ENCODE measurements around the gene RITA1.
"Not testable (repeated sequence)": the region's sequence is repeated elsewhere in the genome, so short reads cannot be mapped to it uniquely, and the experiment has no call there.

The RITA1 gene

DNA sequence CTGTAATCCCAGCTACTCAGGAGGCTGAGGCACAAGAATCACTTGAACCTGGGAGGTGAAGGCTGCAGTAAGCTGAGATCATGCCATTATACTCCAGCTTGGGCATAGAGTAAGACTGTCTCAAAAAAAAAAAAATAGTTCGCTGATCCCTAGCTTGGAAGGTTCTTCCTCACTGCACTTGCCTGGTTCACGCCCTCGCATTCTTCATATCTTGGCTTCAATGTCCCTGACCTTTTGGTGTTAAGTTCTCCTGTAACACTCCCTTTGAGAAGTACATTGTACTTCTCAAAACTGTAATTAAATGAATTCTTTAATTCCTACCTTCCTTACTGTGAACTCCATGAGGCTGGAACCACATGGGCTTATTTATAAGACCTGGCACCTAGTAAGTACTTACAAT, 19.3 kb downstream of the RITA1 start:
- DNase-seq: no peak

DNA sequence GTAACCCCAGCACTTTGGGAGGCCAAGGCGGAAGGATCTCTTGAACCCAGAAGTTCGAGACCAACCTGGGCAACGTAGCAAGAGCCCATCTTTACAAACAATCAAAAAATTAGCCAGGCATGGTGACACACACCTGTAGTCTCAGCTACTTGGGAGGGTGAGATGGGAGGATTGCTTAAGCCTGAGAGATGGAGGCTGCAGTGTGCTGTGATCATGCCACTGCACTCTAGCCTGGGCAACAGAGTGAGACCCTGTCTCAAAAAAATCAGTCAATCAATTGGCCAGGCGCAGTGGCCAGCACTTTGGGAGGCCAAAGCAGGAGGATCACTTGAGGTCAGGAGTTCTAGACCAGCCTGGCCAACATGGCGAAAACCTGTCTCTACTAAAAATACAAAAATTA, 21.3 kb downstream of the RITA1 start:
- not testable (repeated sequence) for DNase-seq

DNA sequence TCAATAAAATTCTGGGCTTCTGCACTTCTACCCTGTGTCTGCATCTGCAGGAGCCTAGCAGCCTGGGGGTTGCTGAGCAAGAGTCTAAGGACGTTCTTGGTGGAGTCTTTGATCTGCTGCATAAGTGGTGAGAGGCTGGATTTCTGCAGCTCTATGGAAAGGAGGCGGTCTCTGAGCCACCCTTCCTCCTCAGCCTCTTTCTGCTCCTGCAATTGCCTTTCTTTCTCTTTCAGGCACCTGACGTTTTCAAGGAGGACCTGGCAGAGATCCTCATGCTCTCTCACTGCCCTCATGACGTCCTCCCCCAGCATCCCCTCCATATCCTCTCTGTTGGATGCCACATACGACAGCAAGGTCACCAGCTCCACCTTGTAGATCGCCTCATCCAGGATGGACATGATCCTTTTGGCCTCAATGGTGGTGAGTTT, 22.1 kb downstream of the RITA1 start:
- no peak for DNase-seq

DNA sequence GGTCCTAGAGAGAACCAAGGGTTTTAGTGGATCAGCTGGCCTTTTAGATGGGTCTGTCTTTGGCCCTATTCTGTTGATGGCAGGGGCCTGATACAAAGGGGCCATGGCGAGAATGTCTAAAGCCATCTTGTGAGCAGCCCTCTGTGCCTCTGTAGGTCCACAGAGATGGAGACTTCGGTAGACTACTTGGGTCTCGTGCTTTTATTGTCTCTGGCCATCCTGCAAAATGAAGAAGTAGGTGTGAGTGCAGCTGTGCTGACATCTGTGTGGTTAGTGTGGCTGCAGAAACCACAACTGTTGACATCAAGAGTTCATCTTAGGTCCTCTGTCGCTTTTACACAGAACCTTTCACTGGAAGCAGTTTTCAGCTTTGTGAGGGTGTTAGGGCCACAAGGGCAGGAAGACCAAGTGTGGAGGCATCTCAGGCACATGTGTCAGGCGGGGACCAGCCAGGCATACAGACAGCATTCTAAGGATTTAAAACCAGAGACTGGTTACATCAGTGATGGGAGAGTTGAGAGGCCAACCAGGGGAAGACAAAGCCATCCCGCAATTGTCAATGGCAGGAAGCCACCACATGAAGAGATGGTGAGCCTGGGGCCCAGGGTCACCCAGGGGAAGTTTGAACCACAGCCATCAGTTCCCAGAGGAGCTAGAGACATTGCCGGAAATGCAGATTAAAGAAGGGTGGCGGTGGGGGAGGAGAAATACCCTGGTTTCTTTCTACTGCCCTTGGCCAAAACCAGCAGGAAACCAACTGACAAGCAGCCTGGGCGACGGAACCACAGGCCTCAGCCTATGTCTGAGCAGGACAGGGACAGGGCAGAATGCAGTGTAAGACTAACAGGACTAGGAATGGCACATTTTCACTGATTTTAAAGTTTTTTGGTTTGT, 22.8 kb downstream of the RITA1 start:
- no peak for DNase-seq

DNA sequence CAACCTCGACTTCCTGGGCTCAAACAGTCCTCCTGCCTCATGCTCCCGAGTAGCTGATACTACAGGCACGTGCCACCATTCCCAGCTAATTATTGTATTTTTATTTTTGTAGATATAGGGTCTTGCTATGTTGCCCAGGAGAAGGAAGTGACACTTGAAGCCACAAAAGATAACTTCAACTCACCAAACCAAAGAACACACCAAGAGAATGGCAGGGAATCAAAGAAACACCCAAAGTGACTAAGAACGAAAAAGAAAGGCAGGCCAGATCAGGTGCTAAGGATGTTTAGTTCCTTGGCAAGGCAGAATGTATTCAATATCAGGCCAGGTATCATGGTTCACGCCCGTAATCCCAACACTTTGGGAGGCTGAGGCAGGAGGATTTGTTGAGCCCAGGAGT, 25.6 kb downstream of the RITA1 start:
- no peak for DNase-seq

DNA sequence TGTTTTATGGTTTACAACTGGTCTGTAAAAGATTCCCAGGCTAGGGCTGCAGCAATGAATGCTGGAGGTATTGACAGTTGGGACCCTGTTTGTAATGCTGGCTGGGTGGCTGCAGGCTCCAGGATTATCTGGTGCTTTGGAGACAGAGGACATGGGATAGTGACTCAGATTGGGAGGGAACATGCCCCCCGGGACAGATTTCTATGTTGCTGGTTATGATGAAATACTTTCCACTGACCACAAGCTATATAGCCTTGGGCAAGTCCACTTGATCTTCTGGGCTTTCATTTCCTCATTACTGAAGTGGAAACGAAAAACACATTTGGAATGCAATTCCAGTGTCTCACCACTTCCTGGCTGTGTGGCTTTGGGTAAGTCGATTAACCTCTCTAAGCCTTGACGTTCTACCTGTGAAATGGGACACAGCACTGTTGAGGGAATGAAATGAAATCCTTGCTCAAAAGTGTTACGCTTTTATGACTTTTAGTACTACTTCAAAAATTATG, 29.4 kb downstream of the RITA1 start:
- no peak for DNase-seq

DNA sequence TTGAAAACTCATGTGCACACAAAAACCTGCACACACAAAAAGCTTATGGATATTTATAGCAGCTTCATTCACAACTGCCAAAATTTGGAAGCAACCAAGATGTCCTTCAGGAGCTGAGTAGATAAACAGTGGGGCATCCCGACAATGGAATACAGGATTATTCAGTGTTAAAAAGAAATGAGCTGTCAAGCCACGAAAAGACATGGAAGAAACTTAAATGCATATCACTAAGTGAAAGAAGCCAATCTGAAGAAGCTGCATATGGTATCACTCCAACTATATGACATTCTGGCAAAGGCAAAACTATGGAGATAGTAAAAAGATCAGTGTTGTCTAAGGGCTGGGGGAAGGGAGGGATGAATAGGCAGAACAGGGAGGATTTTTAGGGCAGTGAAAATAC, 30.5 kb downstream of the RITA1 start:
- DNase-seq: no peak

DNA sequence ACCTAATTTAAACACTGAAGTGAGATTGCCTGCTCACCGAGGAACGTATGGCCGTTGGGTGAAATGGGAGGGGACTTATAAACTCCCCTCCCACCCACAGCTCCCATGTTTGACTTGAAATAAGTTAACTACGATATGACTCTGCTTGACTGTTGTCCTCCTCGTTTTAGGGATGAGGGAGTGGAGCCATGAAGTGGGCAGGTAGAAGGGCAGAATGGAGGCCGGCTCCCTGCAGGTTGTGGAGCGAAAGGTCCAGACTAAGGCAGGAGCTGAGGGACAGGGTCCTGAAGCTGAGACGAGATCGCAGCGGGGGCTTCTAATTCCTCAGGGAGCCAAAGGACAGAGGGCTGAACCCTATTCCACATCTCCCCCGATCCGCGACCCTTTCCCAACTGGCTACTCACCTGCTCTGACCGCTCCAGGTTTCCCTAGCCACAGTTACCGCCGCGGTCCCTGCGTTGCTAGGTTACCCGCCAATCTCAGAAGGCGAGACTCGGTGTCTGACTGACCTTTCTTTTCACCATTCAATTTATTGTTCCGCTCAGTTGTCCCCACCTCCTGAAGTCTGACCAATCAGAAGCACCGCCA, 35.2 kb downstream of the RITA1 start:
- DNase-seq: no peak

DNA sequence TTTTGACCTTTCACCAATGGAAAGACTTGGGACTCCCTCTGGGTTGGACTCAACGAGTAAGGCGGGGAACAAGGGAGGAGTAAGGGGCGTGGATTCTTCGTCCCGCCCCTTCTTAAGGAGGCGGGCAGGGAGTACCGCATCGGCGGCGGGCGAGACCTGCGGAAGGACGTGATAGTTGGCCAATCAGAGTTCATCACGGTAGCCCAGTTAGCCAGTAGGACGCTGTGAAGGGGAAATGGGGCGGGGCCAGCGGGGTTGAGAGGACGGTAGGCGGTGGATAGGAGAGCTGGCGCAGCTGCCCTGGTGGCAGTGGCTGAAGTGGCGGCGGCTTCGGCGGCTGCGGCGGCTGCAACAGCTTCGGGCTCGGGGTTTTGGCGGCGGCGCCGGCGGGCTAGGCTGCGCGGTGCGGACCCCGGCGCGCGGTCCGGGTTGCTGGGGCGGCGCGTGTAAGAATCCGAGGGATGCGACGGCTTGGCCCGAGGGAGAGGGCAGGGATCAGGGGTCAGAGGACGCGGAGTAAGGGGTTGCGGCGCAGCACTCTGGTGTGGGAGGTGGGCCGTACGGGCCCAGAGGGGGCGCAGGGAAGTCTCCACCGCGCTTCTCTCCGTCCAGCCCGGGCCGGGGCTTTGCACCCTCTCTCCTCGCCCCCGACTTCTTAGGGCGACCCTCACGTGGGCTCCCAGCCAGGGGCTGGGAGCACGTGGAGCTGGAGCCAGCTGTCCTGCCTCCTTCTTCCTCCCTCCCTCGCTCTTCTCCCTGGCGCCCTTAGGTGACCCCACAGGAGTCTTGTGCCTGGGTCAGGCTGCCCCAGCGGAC, 35.9 kb downstream of the RITA1 start, which contains the start of gene TPCN1:
TSS of gene TPCN1 (plus strand) at position 284 of the 816 bp plus-strand sequence. CDS start 5,389 bp downstream, outside the sequence.
- DNase-seq: peak; percentile 99

DNA sequence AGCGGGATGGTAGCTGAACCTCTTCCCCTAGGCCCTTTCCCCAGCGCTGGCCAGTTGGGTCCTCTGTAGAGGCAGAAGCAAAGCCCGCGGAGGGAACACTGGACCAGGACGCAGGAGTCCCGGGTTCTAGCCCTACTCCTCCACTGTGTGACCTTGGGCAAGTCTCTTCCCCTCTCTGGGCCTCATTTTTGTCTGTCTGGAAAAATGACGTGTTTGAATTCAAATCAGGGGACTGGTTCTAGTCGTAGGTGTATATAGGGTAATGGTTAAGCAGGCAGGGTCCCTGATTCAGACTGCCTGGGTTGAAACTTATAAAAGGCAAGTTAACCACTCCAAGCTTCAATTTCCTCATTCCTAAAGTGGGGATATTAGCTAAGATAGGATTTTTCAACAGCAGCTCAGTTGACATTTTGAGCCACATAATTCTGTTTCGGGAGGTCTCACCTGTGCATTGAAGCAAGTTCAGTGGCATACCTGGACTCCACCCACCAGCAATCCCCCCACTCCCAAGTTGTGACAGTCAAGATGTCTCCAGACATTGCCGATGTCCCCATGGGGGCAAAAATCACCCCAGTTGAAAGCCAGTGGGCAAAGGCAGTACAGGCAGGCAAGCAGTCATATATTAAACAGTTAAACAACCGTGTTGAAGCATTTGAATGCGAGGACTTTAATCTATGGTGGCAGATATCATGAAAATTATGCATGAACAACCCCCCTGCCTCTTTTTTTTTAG, 36.6 kb downstream of the RITA1 start:
- DNase-seq: no peak

DNA sequence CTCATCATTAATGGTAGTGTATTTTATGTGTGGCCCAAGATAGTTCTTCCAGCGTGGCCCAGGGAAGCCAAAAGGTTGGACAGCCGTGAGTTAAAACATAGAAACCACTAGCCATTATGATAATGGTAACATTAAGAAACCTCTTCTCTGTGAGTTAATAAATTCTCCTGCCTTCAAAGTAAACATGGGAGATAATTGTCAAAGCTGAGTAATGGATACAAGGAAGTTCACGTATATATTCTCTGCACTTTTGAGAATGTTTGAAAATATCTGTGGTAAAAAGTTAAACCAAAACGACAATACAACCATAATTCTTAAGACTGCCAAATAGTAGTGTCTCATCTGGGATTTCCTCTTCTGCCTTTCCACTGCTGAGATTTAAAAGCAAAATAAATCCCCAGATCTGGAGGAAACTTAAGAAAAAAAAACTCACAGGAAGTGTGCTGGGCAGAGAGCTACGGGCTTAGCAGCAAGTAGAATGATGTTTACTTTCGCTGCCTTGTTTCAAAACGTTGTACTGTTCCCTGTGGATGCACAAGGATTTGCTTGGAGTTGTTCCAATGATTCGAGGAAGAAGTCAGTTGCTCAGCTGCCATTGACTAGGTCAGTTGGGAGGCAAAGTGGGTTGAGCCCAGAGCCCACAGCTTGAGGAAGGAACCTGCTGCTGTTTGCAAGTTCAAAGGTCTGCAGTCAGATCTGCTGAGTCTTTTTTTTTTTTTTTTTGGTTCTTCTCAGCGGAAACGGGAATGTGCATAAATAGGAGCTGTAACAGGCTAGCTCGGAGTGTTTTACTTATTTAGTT, 37.4 kb downstream of the RITA1 start:
- peak; percentile 35 for DNase-seq

DNA sequence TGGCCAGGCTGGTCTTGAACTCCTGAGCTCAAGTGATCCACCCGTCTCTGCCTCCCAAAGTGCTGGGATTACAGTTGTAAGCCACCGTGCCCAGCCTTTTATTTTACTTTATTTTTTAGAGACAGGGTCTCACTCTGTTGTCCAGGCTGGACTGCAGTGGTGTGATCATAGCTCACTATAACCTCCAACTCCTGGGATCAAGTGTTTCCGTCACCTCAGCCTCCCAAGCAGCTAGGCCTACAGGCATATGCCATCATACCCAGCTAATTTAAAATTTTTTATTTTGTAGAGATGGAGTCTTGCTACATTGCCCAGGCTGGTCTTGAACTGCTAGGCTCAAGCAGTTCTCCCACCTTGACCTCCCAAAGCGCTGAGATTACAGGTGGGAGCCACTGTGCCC, 39.4 kb downstream of the RITA1 start:
- DNase-seq: no peak

DNA sequence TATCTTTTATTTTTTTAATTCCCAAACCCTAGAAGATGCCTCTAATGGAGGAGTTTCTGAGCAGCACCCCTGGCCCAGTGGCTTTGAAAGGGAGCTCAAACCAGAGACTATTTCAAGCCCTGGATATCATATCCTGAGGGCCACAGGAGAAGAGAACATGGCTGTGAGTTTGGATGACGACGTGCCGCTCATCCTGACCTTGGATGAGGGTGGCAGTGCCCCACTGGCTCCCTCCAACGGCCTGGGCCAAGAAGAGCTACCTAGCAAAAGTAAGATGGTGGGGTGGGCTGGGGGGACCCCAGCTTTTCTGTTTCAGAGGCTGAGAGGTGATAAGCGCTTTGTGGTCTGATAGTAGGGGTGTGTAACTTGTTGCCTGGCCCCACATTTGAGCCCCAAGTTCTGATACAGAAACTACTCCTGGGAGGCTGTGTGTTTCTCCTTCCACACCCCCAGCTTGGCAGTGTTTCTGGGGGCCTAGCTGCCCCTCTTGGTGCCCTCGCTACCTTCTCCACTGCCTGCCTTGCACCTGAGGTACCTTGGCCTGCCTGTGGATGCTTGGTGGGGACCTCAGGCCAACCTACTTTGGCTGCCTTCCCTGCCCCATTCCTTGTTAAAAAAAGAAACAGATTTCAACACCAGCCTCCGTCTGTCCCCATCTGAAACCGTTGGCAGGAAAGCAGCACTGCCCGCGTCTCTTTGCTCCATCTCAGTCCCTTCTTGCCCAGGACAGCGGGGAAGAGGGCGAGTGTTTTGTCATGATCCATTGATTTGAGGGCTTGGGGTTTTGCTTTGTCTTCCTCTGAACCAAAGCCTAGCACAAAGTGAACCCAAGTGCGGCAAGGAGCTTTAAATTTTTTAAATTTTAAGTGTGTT, 41.4 kb downstream of the RITA1 start:
- no peak for DNase-seq

DNA sequence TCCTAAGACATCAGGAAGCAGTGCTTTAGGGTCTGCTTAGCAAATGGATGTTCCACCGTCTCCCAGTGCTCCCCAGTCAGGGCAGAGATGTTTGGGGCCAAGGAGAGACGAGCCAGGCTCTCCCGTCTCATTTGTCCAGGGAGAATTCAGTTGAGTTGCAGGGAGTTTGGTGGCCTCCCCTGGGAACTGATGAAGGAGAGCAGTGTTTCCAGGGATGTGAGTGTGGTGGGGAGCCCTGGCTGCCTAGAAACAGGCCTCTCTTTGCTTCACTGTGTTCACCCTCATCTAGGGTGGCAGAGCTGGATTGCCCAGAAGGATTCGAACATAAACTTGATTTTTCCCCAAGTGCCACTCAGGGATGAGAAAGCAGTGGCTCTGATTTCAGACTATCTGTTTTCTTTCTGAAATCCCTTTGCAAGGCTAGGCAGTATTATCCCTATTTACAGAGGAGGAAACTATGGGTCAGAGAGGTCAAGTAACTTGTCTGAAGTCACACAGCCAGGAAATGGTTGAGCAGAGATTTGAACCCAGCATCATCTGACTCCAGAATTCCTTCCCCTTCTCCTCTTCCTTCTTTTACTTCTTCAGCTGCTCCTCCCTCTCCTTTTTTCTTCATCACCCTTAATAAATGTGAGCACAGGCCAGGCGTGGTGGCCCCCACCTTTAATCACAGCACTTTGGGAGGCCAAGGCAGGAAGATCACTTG, 42.3 kb downstream of the RITA1 start:
- no peak for DNase-seq

DNA sequence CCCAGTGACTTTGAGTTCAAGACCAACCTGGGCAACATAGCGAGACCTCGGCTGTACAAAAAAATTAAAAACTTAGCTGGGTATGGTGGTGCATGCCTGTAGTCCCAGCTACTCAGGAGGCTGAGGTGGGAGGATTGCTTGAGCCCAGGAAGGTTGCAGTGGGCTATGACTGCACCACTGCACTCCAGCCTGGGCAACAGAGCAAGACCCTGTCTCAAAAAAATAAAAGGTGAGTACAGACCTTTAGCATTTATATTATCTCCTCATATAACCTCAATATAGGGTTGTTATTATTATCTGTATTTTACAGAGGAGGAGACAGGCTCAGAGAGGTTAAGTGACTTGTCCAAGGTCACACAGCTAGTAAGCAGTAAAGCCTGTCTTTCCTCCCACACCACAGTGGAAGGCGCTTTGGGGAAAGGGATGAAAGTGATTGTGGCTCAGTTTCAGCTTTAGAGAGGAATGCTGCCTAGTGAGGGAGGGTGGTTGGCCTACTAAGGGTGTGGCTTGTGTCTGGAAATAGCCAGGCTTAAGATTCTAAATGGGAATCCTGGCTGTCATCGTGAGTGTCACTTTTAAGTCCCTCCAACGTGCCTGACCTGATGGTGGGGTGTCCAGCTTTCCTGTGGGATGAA, 43.0 kb downstream of the RITA1 start:
- no peak for DNase-seq

DNA sequence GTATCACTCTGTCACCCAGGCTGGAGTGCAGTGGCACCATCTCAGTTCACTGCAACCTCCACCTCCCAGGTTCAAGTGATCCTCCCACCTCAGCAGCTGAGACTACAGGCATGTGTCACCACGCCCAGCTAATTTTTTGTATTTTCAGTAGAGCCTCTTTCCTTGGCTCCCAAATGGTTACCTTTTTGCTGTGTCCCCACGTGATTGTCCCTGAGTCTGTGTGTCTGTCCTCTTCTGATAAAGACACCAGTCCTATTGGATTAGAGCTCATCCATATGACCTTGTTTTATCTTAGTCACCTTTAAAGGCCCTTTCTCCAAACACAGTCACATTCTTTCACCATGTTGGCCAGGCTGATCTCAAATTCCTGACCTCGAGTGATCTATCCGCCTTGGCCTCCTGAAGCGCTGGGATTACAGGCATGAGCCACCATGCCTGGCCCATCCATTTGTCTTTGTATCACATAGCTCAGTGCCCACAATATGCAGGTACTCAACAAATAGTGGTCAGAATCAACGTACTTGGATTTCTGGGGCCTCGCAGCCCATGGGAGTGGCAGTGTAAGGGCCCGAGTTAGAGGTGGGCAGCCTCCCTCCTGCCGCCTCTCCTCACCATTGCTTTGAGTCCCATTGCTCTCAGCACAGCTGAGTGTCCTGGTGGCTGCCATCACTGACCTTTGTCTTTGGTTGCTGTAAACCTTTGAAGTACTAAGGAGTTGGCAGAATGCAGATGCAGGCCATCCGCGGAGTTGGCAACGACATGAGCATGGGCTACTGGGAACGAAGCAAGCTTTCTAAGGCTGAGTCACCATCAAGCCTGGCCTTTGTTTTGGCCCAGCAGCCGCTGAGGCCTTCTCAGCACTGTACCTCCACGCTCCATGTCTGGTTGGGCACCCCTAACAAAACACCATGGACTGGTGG, 45.1 kb downstream of the RITA1 start:
- no peak for DNase-seq

DNA sequence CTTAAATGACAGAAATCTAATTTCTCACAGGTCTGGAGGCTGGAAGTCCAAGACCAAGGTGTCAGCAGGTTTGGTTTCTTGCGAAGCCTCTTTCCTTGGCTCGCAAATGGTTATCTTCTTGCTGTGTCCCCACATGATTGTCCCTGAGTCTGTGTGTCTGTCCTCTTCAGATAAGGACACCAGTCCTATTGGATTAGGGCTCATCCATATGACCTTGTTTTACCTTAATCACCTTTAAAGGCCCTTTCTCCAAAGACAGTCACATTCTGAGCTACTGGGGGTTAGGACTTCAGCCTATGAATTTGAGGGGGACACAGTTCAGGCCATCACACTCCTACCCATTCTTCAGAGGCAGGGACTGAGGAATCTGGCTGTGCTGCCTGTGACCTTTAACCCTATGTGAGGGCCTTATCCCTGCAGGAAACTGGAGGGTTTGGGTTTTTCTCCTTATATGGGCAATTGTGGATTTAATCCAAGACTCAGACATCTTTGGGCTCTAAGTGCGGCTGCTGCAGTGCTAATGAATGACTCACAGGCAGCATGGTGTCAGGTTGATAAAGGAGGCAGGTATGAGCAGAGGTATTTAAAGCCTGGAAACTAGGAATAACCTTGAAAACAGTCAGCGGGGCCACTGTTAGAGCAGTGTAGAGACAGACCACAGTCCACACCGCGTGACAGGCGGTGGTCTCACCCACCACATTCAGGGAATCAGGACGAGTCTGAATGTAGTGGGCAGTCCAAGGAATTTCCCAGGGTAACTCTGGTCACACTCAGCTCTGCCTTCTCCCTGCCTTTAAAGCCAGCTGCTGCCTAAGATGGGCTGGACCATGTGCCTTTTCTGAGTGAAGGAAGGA, 45.9 kb downstream of the RITA1 start:
- no peak for DNase-seq

Measured in NCI-H526 treated with DMSO at 0.1 percent for 48 hours (cell line).